Neuron (in vitro differentiated cells): ENCODE data around the gene ENSA.
A peak's percentile ranks its signal among the peaks of the same experiment; 100 is the strongest.
"Not testable (repeated sequence)": the region's sequence is repeated elsewhere in the genome, so short reads cannot be mapped to it uniquely, and the experiment has no call there.

ENCODE experiments used
- H2AFZ ChIP-seq: one replicate; pipeline ENCODE4 v1.6.1; 2013; ENCODE audit warnings: low read depth, mild to moderate bottlenecking, inconsistent platforms, low read length, moderate library complexity
- H3K27me3 ChIP-seq: one replicate; pipeline ENCODE4 v1.6.1; 2013; ENCODE audit warnings: low read length; ENCODE audit not compliant: insufficient read depth
- H3K36me3 ChIP-seq: one replicate; pipeline ENCODE4 v1.6.1; 2013; ENCODE audit warnings: low read length; ENCODE audit not compliant: insufficient read depth
- H3K4me1 ChIP-seq: one replicate; pipeline ENCODE4 v1.6.1; 2013; ENCODE audit warnings: low read length; ENCODE audit not compliant: insufficient read depth
- H3K4me3 ChIP-seq: 2 replicates; pipeline ENCODE4 v1.5.1; 2013; ENCODE audit warnings: mild to moderate bottlenecking, low read length, moderate library complexity
- H3K9me3 ChIP-seq: one replicate; pipeline ENCODE4 v1.6.1; 2013; ENCODE audit warnings: low read length

The ENSA gene

GRCh38 chr1:150629115-150629928 lies at the start of gene ENSA:
ENSA (minus strand) TSS chr1:150629612; CDS start chr1:150629470, 142 bp downstream.
- H3K9me3 ChIP-seq = no peaks in the 10 kb centered on the region
- peak within 1 kb of the TSS; percentile 88 for H3K4me3 ChIP-seq
- no peak within 1 kb of the TSS for H2AFZ ChIP-seq

GRCh38 chr1:150678988-150679387 lies 49.6 kb upstream of the ENSA start:
- no peaks in the 10 kb centered on the region for H3K4me1 ChIP-seq
- no peaks in the 10 kb centered on the region for H3K27me3 ChIP-seq
- no peak overlapping the region for H2AFZ ChIP-seq
- no peaks in the 10 kb centered on the region for H3K9me3 ChIP-seq
- H3K4me3 ChIP-seq = no peak overlapping the region
- peaks cover 7% of the 10 kb centered on the region for H3K36me3 ChIP-seq

More at GRCh38 chr1:150629115-150629928, at the start of gene ENSA:
- Histone ChIP-seq H3K27me3 (no peaks in the 10 kb centered on the region), H3K4me1 (peaks cover 14% of the 10 kb centered on the region), H3K36me3 (peaks cover 30% of the 10 kb centered on the region)

- Histone ChIP-seq H3K36me3 (peaks cover 7% of the 10 kb centered on the region), H3K4me1 (no peaks in the 10 kb centered on the region), H2AFZ (no peak overlapping the region), H3K9me3 (no peaks in the 10 kb centered on the region), H3K4me3 (no peak overlapping the region), H3K27me3 (no peaks in the 10 kb centered on the region)
Observed at GRCh38 chr1:150674881-150675280, 45.5 kb upstream of the ENSA start.

GRCh38 chr1:150663321-150663720 lies 33.9 kb upstream of the ENSA start:
- Histone ChIP-seq H3K4me1 (no peaks in the 10 kb centered on the region), H3K27me3 (no peaks in the 10 kb centered on the region), H3K36me3 (peaks cover 32% of the 10 kb centered on the region), H3K4me3 (no peak overlapping the region), H3K9me3 (no peaks in the 10 kb centered on the region), H2AFZ (no peak overlapping the region)

GRCh38 chr1:150662811-150663210 lies 33.4 kb upstream of the ENSA start:
- peaks cover 32% of the 10 kb centered on the region for H3K36me3 ChIP-seq
- H3K4me3 ChIP-seq = no peak overlapping the region
- H3K27me3 ChIP-seq = no peaks in the 10 kb centered on the region
- no peaks in the 10 kb centered on the region for H3K9me3 ChIP-seq
- H3K4me1 ChIP-seq = no peaks in the 10 kb centered on the region
- no peak overlapping the region for H2AFZ ChIP-seq

GRCh38 chr1:150661156-150661555 lies 31.7 kb upstream of the ENSA start:
- Histone ChIP-seq H3K9me3 (no peaks in the 10 kb centered on the region), H3K27me3 (no peaks in the 10 kb centered on the region), H2AFZ (no peak overlapping the region), H3K36me3 (peaks cover 32% of the 10 kb centered on the region), H3K4me1 (no peaks in the 10 kb centered on the region), H3K4me3 (no peak overlapping the region)

GRCh38 chr1:150660584-150660983 lies 31.2 kb upstream of the ENSA start:
- H3K9me3 ChIP-seq = no peaks in the 10 kb centered on the region
- no peaks in the 10 kb centered on the region for H3K27me3 ChIP-seq
- H3K4me3 ChIP-seq = no peak overlapping the region
- H2AFZ ChIP-seq = no peak overlapping the region
- no peaks in the 10 kb centered on the region for H3K4me1 ChIP-seq
- peaks cover 29% of the 10 kb centered on the region for H3K36me3 ChIP-seq

GRCh38 chr1:150657064-150657463 lies 27.7 kb upstream of the ENSA start:
- H3K4me1 ChIP-seq, H3K4me3 ChIP-seq, H2AFZ ChIP-seq, H3K9me3 ChIP-seq, H3K27me3 ChIP-seq: not testable (repeated sequence)
- peaks cover 25% of the 10 kb centered on the region for H3K36me3 ChIP-seq

GRCh38 chr1:150654635-150655034 lies 25.2 kb upstream of the ENSA start:
- H3K27me3 ChIP-seq, H2AFZ ChIP-seq, H3K4me1 ChIP-seq, H3K36me3 ChIP-seq, H3K4me3 ChIP-seq, H3K9me3 ChIP-seq: not testable (repeated sequence)

GRCh38 chr1:150650193-150650592 lies 20.8 kb upstream of the ENSA start:
- H2AFZ ChIP-seq = no peak overlapping the region
- no peaks in the 10 kb centered on the region for H3K27me3 ChIP-seq
- no peak overlapping the region for H3K4me3 ChIP-seq
- H3K9me3 ChIP-seq = no peaks in the 10 kb centered on the region
- H3K4me1 ChIP-seq = no peaks in the 10 kb centered on the region
- peaks cover 24% of the 10 kb centered on the region for H3K36me3 ChIP-seq

- Histone ChIP-seq H3K9me3 (no peaks in the 10 kb centered on the region), H3K4me3 (no peak overlapping the region), H3K4me1 (no peaks in the 10 kb centered on the region), H3K36me3 (peaks cover 27% of the 10 kb centered on the region), H2AFZ (no peak overlapping the region), H3K27me3 (no peaks in the 10 kb centered on the region)
Observed at GRCh38 chr1:150649441-150650075, 20.1 kb upstream of the ENSA start.

- Histone ChIP-seq H3K9me3 (no peaks in the 10 kb centered on the region), H3K36me3 (peaks cover 8% of the 10 kb centered on the region), H3K27me3 (no peaks in the 10 kb centered on the region), H2AFZ (no peak overlapping the region), H3K4me1 (no peaks in the 10 kb centered on the region), H3K4me3 (no peak overlapping the region)
Observed at GRCh38 chr1:150642296-150642695, 12.9 kb upstream of the ENSA start.

- H3K4me3 ChIP-seq, H3K4me1 ChIP-seq, H3K27me3 ChIP-seq, H2AFZ ChIP-seq, H3K36me3 ChIP-seq, H3K9me3 ChIP-seq: not testable (repeated sequence)
Observed at GRCh38 chr1:150641126-150641815, 11.9 kb upstream of the ENSA start.
